GM19452 (cell line): ENCODE data around the gene GPC5.
"Not testable (repeated sequence)": the region's sequence is repeated elsewhere in the genome, so short reads cannot be mapped to it uniquely, and the experiment has no call there.

Source experiments
- ATAC-seq: cut with Tn5 transposase; IDR thresholded peaks from one replicate; pipeline ENCODE4 v1.9.1; 2021; ENCODE audit not compliant: unreplicated experiment

Gene GPC5

DNA sequence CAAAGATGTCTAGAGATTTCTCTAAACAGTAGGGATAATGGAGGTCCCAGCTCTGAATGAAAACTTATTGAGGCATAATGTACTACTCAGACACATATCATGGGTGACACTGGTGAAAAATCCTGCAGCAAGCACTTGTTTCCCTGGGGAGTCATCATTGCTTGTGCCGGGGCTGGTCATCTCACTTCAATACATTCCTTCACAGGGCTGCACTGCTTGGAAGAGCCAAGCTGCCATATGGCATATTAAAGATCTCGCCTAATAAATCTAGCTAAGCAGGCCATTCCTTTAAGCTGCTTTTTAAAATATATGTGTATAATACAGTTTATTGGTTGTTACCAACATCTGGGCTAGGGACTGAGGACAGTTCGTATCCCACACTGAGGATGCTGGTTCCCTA, 1496.0 kb downstream of the GPC5 start:
- no peak for ATAC-seq

DNA sequence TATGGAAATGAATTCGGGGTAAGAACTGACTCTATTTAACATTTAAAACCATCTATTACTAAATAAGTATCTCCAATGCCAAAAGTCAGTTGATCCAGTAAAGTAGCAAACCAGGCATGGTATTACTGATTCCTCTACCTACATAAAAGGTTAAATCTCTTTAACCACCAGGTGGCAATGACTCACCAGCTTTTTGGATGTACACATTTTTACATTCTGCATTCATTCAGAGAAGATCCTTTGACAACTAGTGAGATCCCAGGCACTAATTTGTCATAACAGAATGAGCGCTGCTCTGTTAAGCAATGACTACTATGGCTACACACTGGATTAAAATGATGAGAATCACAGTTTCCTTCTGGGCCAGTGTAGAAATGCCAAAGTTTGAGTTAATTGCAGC, 1498.4 kb downstream of the GPC5 start:
- no peak for ATAC-seq

DNA sequence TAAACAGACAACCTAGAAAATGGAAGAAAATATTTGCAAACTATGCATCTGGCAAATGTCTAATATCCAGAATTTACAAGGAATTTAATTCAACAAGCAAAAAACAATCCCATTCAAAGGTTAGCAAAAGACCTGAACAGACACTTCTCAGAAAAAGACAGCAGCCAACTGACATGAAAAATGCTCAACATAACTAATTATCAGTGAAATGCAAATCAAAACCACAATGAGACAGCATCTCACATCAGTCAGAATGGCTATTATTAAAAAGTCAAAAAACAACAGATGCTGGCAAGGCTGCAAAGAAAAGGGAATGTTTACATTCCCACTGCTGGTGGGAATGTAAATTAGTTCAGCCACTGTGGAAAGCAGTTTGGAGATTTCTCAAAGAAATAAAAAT, 1500.5 kb downstream of the GPC5 start:
- not testable (repeated sequence) for ATAC-seq

DNA sequence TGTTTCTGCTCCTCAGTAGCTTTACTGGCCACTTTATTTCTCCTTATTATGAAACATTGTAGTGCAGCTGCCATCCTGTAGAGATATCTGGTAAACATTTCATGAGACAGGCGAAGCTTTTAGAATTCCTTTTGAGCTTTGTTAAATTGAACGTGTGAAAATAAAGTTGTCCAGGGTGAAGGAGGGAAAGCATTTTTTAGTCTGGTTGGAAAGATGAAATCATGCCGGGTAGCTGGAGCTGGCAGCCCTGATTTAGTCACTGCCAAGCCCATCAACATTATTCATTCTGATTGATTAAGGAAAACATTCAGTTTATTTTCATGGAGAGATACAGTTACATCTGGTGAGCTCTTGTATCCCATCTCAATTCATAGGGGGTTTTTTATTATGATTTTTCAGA, 1502.0 kb downstream of the GPC5 start:
- no peak for ATAC-seq

DNA sequence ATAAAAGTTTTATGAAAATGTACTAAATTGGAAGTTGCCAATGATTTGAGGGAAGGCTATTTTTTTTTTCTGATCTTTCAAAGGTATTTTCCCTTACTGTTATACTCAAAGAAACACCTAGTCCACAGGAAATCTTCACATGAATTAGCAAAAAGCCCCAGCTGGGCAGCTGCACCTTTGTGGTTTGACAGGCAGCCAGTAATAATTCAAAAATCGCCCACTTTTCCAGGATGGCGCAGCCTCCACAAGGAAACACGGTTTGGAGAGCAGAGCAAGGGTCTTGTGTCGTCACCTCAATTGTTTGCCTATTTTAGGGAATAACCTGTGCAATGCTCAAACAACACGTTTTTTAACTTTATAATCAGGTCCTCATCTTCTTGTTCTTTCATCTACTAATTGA, 1503.3 kb downstream of the GPC5 start:
- no peak for ATAC-seq

DNA sequence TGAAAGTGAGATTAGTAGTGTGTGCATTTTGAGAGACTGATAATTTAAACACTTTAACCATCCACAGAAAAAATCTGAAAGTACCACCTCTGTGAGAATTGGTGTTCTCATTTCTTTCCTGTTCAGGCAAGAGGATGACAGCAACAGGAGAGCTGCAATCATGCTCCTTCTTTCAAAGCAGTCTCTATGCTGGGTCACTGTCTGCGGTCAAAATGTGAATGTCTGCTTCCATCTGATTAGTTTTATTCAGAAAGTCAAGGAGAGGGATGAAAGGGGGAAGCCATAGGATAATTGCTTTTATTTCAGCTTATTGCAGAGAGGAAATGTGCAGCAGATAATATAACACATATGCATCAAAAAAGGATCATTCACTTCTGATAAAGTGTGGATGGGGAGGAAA, 1514.2 kb downstream of the GPC5 start:
- no peak for ATAC-seq

DNA sequence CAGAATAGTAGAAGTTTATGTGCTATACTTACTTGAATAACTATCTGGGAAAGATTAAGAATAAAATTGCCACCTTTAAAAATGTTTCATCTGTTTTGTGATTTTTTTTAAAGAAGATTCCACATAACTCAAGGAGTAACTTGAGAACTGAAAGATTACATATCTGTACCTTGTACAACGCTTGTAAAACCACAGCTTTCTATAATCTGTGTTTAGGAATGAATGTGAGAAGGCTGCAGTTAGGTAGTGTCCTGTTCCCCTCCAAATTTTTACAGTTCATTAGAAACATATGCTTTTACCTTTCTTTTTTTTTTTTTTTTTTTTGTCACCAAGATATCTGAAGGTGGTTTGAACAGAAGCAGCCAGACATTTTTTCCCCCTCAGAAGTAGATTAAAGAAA, 1515.4 kb downstream of the GPC5 start:
- no peak for ATAC-seq
